Stimulated activated CD8-positive, alpha-beta memory T cell treated with anti-CD3 and anti-CD28 coated beads, Interleukin-12 subunit alpha, Interleukin-12 subunit beta, amount 100 ng/mL, for 4 hours (primary cell): ENCODE data around the gene CARS1.
A peak's percentile ranks its signal among the peaks of the same experiment; 100 is the strongest.

Source experiments
- DNase-seq: peaks from one replicate; pipeline ENCODE4 v3.0.0-alpha.2; 2020; ENCODE audit warnings: low read depth

Gene CARS1

DNA sequence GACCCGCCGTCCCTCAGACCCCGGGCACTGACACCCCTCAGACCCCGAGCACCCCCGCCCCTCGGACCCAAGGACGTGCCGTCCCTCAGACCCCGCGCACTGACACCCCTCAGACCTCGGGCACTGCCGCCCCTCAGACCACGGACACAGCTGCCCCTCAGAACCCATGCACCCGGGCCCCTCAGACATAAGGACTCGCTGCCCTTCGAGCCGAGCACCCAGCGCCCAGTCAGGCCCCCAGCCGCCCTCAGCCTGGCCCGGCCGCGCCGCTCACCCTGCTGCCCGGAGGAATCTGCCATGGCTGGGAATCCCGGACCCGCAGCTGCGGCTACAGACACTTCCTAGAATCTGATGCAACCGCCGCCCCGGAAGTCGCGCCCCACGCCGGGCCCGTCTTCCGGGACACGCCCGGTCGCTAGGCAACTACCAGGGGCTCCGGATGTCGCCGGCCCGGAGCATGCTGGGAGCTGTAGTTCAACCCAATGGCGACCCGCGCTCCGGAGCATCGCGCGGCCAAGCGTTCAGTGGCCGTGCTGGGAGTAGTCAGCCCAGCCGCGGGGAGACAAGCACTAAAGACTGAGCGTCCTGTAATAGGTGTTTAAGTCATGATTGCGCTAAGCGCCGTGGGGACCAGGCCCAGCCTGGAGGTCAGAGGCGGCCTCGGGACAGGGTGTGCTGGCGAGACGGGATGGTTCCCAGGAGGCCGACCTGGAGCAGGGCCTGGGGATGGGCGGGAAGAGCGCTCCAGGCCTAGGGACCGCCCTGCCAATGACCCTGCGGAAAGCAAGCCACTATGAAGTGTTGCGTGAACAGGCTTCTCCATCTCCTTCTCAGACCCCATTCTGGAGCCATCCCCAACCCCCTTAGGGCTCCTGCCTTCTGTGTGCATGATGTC, at the start of gene CARS1:
Gene CARS1 (minus strand): TSS at position 355 of the 895 bp plus-strand sequence. CDS start 56 bp downstream, at position 299.
- DNase-seq = peak; percentile 90

- DNase-seq = no peak
Measured at GRCh38 chr11:3105791-3106735, 48.8 kb upstream of the CARS1 start.

- no peak for DNase-seq
Measured at GRCh38 chr11:3104961-3105790, 48.0 kb upstream of the CARS1 start.

- no peak for DNase-seq
Measured at GRCh38 chr11:3104051-3104714, 47.0 kb upstream of the CARS1 start.

DNA sequence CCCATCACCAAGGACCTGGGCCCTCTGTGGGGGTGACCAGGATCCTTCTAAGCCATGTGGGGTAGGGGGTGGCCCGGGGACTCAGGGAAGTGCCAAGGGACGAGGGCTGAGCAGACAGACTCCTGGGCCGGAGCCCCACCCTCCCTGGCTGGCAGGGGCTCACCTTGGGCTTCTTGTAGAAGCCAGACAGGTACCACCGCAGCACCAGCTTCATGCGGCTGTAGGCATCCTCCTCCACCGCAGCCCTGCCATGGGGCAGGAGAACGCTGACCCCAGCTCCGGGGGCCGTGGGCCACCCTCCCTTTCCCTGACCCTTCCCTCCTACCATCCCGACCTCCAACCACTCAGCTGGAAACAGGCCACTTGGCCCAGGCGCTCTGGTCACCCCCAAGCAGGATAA, 45.9 kb upstream of the CARS1 start:
- DNase-seq = no peak

DNA sequence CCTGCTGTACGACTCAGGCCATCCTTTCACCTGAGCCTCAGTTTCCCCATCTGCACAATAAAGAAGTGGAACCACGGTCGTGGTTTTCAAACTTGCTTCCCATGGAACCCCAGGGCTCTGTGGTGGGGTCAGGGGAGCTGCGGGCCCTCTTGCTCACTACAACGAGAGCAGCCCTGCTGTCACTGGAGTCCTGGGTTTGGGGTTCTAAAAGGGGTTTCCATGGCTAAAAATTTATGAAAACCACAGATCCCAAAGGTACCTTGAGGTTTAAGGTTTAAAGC, 45.4 kb upstream of the CARS1 start:
- DNase-seq = no peak

DNA sequence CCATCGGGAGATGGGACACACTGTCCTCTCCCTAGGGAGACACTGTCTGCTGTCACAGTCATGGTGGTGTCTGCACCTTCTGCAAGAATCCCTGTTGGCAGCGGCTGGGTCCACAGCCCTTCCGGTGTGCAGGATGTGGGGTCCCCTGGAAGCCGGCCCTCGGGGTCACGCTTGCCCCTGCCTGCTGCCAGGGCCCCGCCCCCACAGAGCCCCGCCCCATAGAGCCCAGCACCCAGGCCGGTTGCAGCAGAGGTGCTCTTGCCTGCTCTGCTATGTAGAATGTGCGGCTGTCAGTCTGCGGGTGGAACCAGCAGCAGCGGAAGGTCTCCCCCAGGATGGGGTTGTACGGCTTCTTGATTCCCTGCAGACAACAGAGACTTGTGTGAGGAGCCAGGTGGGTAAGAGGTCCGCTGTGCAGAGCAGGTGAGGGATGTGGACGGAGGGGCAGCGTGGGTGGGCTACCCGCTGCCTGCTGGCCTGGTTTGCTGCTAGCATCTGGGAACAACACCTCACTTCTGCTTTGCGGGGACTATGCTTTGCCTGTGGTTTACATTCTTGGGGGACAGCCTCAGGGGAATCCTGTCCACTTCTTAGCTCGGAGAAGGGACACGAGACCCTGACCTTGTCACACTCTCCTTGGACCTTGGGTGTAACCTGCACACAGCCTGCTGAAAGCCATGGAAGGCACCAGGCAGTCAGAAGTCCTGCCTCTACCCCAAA, 44.9 kb upstream of the CARS1 start:
- no peak for DNase-seq

DNA sequence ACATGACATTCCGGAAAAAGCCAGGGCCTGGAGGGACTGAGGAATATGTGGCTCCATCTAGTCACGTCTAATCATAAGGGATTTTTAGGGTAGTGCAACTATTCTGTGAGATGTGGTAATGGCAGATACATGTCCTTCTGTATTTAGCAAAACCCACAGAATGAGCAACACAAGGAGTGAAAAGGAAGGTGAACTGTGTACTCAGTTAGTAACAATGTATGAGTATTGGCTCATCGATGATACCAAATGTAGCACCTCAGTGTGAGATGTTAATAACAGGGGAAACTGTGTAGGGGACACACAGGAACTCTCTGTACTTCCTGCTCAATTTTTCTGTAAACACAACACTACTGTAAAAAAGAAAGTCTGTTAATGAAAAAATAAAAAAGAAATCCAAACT, 42.0 kb upstream of the CARS1 start:
- no peak for DNase-seq

- no peak for DNase-seq
Measured at GRCh38 chr11:3096909-3097530, 39.8 kb upstream of the CARS1 start.

- no peak for DNase-seq
Measured at GRCh38 chr11:3095712-3096361, 38.6 kb upstream of the CARS1 start.

DNA sequence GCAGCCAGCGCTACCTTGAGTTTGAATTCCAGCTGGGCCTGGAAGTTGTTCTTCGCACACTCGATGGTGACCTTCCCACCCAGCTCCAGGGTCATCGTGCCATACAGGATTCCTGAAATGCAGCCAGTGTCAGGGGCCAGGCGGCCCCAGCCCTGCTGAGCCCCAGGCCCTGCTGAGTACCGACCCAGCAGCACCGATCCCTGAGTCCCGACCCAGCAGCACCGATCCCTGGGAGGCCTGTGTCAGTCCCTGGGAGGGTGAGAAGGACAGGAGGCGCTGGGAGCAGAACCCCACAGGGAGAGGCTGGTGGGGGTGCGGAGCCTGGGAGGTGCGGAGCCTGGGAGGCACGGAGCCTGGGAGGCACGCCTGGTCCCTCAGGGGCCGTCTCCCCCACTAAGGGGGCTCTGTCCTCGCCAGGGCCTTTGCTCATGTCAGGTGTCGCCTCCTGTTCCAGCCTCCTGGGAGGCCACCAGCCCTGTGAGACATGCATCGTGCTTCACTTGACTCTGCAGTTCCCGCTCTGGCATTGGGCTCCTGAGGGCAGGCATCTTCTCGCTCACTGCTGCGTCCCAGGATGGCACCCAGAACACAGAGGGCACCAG, 37.1 kb upstream of the CARS1 start:
- DNase-seq = no peak

- DNase-seq = no peak
Measured at GRCh38 chr11:3093281-3094191, 36.3 kb upstream of the CARS1 start.

- no peak for DNase-seq
Measured at GRCh38 chr11:3092603-3093141, 35.4 kb upstream of the CARS1 start.

DNA sequence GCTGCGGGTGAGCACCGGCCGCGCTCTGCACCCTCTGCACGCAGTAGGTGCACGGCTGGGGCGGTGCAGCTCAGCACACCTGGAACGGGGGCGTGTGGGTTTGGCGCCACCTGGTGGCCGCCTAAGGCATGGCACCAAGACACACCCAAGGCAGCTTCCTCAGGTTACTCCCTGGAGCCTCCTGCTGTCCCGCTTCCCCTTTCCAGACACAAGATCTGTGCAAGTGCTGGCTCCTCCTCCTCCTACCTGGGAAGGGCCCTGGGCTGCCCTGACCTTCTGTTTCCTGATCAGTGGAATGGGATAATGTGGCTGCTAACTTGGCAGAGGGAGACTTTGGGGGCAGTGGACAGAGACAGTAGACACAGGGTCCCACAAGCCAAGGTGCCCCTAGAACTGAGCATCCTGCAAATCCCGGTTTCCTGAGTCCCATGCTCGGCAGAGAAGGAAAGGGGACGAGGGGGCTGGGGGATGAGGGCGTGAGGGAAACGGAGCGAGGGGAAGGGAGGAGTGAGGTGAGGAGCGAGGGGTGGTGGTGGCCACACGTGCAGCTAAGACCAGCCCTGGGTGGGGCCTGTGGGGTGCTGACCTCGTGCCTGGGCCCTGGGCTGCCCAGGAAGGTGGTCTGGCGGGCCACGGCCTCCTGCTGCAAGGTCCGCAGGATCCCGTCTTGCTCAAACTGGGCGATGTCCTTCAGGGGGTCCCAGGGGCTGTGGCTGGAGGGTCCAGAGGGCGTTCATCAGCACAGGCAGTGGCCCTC, 34.8 kb upstream of the CARS1 start:
- DNase-seq = peak; percentile 53

DNA sequence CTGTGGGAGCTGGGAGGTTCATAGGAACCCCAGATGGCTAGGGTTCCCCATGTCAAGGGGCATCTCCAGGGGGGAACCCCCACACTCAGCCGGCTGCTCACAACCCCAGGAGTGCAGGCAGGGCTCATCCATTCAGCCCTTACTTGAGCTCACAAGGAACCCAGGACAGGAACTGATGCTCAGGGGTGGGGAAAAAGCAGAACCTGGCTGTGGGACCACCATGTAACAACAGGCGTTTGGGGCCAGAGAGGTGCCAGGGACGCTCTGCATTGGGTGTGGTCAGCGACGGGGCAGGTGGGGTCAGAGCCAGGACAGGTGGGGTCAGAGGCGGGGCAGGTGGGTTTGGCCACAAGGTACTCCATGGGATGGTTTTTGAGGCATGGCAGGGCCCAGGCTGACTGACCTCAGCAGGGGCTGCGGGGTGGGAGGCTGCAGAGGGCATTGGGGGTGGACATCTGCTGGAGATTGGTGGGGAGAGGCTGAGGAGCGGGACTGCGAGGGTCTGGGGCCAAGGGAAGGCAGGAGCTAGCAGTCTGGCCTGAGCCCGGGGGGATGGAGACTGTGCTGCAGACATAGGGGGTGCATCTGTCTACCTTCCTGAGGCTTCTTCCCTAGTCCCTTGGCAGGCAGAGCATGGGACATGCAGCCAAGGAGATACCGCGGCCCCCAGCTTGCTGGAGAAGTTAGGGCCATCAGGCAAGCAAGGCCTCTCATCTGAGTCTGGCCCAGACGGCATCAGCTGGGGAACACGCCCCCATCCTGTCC, 34.0 kb upstream of the CARS1 start:
- no peak for DNase-seq

DNA sequence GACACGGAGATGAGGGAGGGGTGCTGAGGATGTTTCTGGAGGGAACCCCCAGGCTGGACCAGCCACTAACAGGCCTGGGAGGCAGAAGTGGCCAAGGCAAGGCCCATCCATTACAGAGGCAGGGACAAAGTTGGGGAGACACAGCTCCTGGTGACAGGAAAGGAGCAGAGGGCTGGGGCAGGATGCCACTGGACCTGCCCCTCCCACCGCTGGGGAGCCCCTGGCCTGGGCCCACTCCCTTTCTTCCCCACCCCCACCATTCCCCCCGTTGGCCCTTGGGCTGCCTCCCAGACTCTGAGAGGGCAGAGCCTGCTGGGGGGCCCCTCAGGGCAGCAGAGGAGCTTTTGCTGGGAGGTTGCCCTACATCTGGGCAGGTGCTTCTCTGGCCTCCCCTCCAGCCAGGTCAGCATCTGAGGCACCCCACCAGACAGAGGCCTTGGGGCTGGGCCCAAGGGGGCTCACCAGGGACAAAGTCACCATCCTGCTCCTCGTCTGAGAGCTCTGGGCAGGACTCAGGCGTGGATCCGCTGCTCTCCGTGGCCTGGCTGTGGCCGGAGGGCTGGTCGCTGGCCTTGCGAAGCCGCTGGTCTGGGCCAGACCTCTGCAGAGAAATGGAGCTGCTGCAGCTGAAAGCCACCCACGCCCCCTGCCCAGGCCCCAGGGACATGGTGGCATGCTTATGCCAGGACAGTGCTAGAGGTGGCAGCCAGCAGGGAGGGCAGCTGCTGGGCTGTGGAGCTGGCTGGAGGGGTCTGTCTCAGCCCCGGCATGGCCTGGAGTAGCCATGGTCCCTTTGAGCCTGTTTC, 33.1 kb upstream of the CARS1 start:
- DNase-seq = no peak
